Neural cell (in vitro differentiated cells): ENCODE data around the gene PARP3. TPM values are rescaled to one million over a fixed set of nuclear protein-coding genes. Genes with fewer than 3 reads are reported as not detected.
"Not testable (repeated sequence)": the region's sequence is repeated elsewhere in the genome, so short reads cannot be mapped to it uniquely, and the experiment has no call there.

Experiments
- H2AFZ ChIP-seq: fragments of 200-600, 300-800 bp; sonication (generic), shearing (Covaris generic); 2 replicates; pipeline ENCODE4 v1.6.0; 2014; ENCODE audit warnings: low read depth, mild to moderate bottlenecking, antibody characterized with exemption, low read length, moderate library complexity
- H3F3A ChIP-seq: fragments of 200-600 bp; shearing (Covaris generic); 2 replicates; pipeline ENCODE4 v1.6.1; 2016; ENCODE audit warnings: mild to moderate bottlenecking, moderate library complexity, mixed read lengths, antibody characterized with exemption, low read length; ENCODE audit not compliant: insufficient read depth, poor library complexity, severe bottlenecking
- H3K27ac ChIP-seq: fragments of 200-600, 300-800 bp; sonication (generic), shearing (Covaris generic); 2 replicates; pipeline ENCODE4 v1.5.1; 2014; ENCODE audit warnings: mild to moderate bottlenecking, low read length, moderate library complexity
- H3K27me3 ChIP-seq: fragments of 300-800, 200-600 bp; sonication (generic), shearing (Covaris generic); 2 replicates; pipeline ENCODE4 v1.6.0; 2014; ENCODE audit warnings: mild to moderate bottlenecking, low read depth, low read length, moderate library complexity; ENCODE audit not compliant: insufficient read depth
- H3K36me3 ChIP-seq: fragments of 300-800, 200-600 bp; sonication (generic), shearing (Covaris generic); 2 replicates; pipeline ENCODE4 v1.5.1; 2014; ENCODE audit warnings: mild to moderate bottlenecking, antibody characterized with exemption, low read length, moderate library complexity; ENCODE audit not compliant: insufficient read depth
- H3K4me2 ChIP-seq: fragments of 300-800, 200-600 bp; sonication (generic), shearing (Covaris generic); 2 replicates; pipeline ENCODE4 v1.6.0; 2014; ENCODE audit warnings: mild to moderate bottlenecking, low read length
- H3K4me3 ChIP-seq: fragments of 300-800, 200-600 bp; sonication (generic), shearing (Covaris generic); 2 replicates; pipeline ENCODE4 v1.5.1; 2014; ENCODE audit warnings: mild to moderate bottlenecking, low read length, moderate library complexity
- H3K79me2 ChIP-seq: fragments of 200-600 bp; shearing (Covaris generic); replicated peaks from 2 replicates; pipeline ENCODE4 v1.6.0; 2014; ENCODE audit warnings: mild to moderate bottlenecking, low read length, moderate library complexity; ENCODE audit not compliant: insufficient read depth
- H3K9ac ChIP-seq: fragments of 300-800, 200-600 bp; sonication (generic), shearing (Covaris generic); 2 replicates; pipeline ENCODE4 v1.6.1; 2016; ENCODE audit warnings: mild to moderate bottlenecking, low read length, mixed read lengths
- H3K9me2 ChIP-seq: fragments of 200-600 bp; shearing (Covaris generic); 2 replicates; pipeline ENCODE4 v1.6.1; 2016; ENCODE audit warnings: mild to moderate bottlenecking, low read length, mixed read lengths; ENCODE audit not compliant: insufficient read depth
- H3K9me3 ChIP-seq: fragments of 200-600, 300-800 bp; sonication (generic), shearing (Covaris generic); 2 replicates; pipeline ENCODE4 v1.6.1; 2016; ENCODE audit warnings: mild to moderate bottlenecking, mixed run types, low read length, moderate library complexity, mixed read lengths
- H4K20me1 ChIP-seq: fragments of 200-600 bp; shearing (Covaris generic); 2 replicates; pipeline ENCODE4 v1.6.1; 2016; ENCODE audit warnings: mild to moderate bottlenecking, mixed run types; ENCODE audit not compliant: insufficient read depth
- CTCF ChIP-seq: fragments of 450-650 bp; IDR thresholded peaks from 2 replicates; pipeline ENCODE4 v1.5.1; 2014; ENCODE audit warnings: antibody characterized with exemption, mild to moderate bottlenecking, moderate library complexity; ENCODE audit not compliant: poor library complexity, severe bottlenecking
- EP300 ChIP-seq: fragments of 450-650 bp; conservative IDR thresholded peaks from 2 replicates; pipeline ENCODE4 v1.6.1; 2014; ENCODE audit warnings: antibody characterized with exemption, mild to moderate bottlenecking, moderate library complexity; ENCODE audit not compliant: poor library complexity, severe bottlenecking
- EZH2 ChIP-seq: fragments of 200-600, 300-800 bp; shearing (Covaris generic), sonication (generic); IDR thresholded peaks from 2 replicates; pipeline ENCODE4 v1.6.1; 2014; ENCODE audit warnings: antibody characterized with exemption, low read length, borderline replicate concordance, mild to moderate bottlenecking; ENCODE audit not compliant: insufficient read depth, poor library complexity, severe bottlenecking
- MXI1 ChIP-seq: fragments of 450-650 bp; conservative IDR thresholded peaks from 2 replicates; pipeline ENCODE4 v1.6.1; 2014; ENCODE audit warnings: antibody characterized with exemption, mild to moderate bottlenecking; ENCODE audit not compliant: poor library complexity, severe bottlenecking
- POLR2AphosphoS5 ChIP-seq: IDR thresholded peaks from 2 replicates; pipeline ENCODE4 v1.6.1; 2012
- RAD21 ChIP-seq: fragments of 450-650 bp; conservative IDR thresholded peaks from 2 replicates; pipeline ENCODE4 v1.6.1; 2014; ENCODE audit warnings: antibody characterized with exemption, mild to moderate bottlenecking, moderate library complexity
- REST ChIP-seq: IDR thresholded peaks from 2 replicates; pipeline ENCODE4 v1.6.1; 2012; ENCODE audit warnings: borderline replicate concordance
- SMC3 ChIP-seq: fragments of 450-650 bp; conservative IDR thresholded peaks from 2 replicates; pipeline ENCODE4 v1.6.1; 2014; ENCODE audit warnings: antibody characterized with exemption, mild to moderate bottlenecking, moderate library complexity; ENCODE audit not compliant: poor library complexity
- TAF1 ChIP-seq: IDR thresholded peaks from 2 replicates; pipeline ENCODE4 v1.6.1; 2012; ENCODE audit warnings: low read depth
- polyA plus RNA-seq: library from polyadenylated mRNA; depleted of rRNA; stranded (reverse); fragments of >200 nt; gene quantifications from 2 replicates; pipeline ENCODE4 v1.2.3, GENCODE V29; 2014

PARP3 gene
- polyA plus RNA-seq, 1 donor from 2014 or later, result 5.3 TPM

GRCh38 chr3:51992017-51992682, 50.0 kb downstream of the PARP3 start:
- Histone ChIP-seq H3K9me2 (no peaks in the 10 kb centered on the region), H3K4me2 (no peak overlapping the region), H3K27ac (no peak overlapping the region), H4K20me1 (no peaks in the 10 kb centered on the region), H3K27me3 (no peaks in the 10 kb centered on the region), H3F3A (no peaks in the 10 kb centered on the region), H3K36me3 (peaks cover 5% of the 10 kb centered on the region), H3K79me2 (peaks cover 9% of the 10 kb centered on the region), H2AFZ (no peak overlapping the region), H3K9me3 (no peaks in the 10 kb centered on the region), H3K4me3 (no peak overlapping the region), H3K9ac (no peak overlapping the region)
- TF ChIP-seq TAF1 (no peak), POLR2AphosphoS5 (no peak), EP300 (no peak), EZH2 (no peak), MXI1 (no peak), CTCF (no peak), SMC3 (no peak), REST (no peak), RAD21 (no peak)

GRCh38 chr3:51993657-51994056, 51.5 kb downstream of the PARP3 start:
- not testable (repeated sequence) for H3K27ac ChIP-seq, H3K9ac ChIP-seq

GRCh38 chr3:51994530-51994929, 52.4 kb downstream of the PARP3 start:
- Histone ChIP-seq H3K9ac (peak overlapping the region; percentile 84), H3K36me3 (peaks cover 5% of the 10 kb centered on the region), H4K20me1 (no peaks in the 10 kb centered on the region), H3F3A (no peaks in the 10 kb centered on the region), H2AFZ (no peak overlapping the region), H3K79me2 (peaks cover 9% of the 10 kb centered on the region), H3K27me3 (no peaks in the 10 kb centered on the region), H3K4me3 (peak overlapping the region; percentile 77), H3K9me3 (no peaks in the 10 kb centered on the region), H3K27ac (no peak overlapping the region), H3K4me2 (no peak overlapping the region), H3K9me2 (no peaks in the 10 kb centered on the region)
- TF ChIP-seq SMC3 (no peak), TAF1 (no peak), MXI1 (no peak)

More at GRCh38 chr3:51993657-51994056, 51.5 kb downstream of the PARP3 start:
- H3K4me3 ChIP-seq, H2AFZ ChIP-seq, H3F3A ChIP-seq, H3K9me3 ChIP-seq, H3K79me2 ChIP-seq, H3K4me2 ChIP-seq, H4K20me1 ChIP-seq, H3K9me2 ChIP-seq, H3K27me3 ChIP-seq, H3K36me3 ChIP-seq: not testable (repeated sequence)
